Measurements from ENCODE around the gene SSMEM1.
"Not testable (repeated sequence)": the region's sequence is repeated elsewhere in the genome, so short reads cannot be mapped to it uniquely, and the experiment has no call there.

The SSMEM1 gene

GRCh38 chr7:130213828-130214227 lies 6.2 kb downstream of the SSMEM1 start:
- DNase-seq: no peak

GRCh38 chr7:130216025-130216424 lies 8.4 kb downstream of the SSMEM1 start:
- no peak for DNase-seq

GRCh38 chr7:130216750-130217149 lies 9.1 kb downstream of the SSMEM1 start:
- no peak for DNase-seq

GRCh38 chr7:130218806-130219620 lies 11.4 kb downstream of the SSMEM1 start:
- no peak for DNase-seq

- no peak for DNase-seq
Measured at GRCh38 chr7:130219871-130220270, 12.2 kb downstream of the SSMEM1 start.

- DNase-seq: no peak
Measured at GRCh38 chr7:130221746-130222145, 14.1 kb downstream of the SSMEM1 start.

GRCh38 chr7:130223646-130224045 lies 16.0 kb downstream of the SSMEM1 start:
- no peak for DNase-seq

- no peak for DNase-seq
Measured at GRCh38 chr7:130224210-130224609, 16.6 kb downstream of the SSMEM1 start.

- not testable (repeated sequence) for DNase-seq
Measured at GRCh38 chr7:130224923-130225322, 17.3 kb downstream of the SSMEM1 start.

- no peak for DNase-seq
Measured at GRCh38 chr7:130226333-130226732, 18.7 kb downstream of the SSMEM1 start.

GRCh38 chr7:130227883-130228575 lies 20.4 kb downstream of the SSMEM1 start:
- DNase-seq: no peak

- DNase-seq: no peak
Measured at GRCh38 chr7:130228840-130229502, 21.3 kb downstream of the SSMEM1 start.

GRCh38 chr7:130229981-130230380 lies 22.3 kb downstream of the SSMEM1 start:
- not testable (repeated sequence) for DNase-seq

- DNase-seq: no peak
Measured at GRCh38 chr7:130231792-130232191, 24.1 kb downstream of the SSMEM1 start.

- no peak for DNase-seq
Measured at GRCh38 chr7:130232209-130232608, 24.5 kb downstream of the SSMEM1 start.

- DNase-seq: no peak
Measured at GRCh38 chr7:130234078-130234477, 26.4 kb downstream of the SSMEM1 start.

GRCh38 chr7:130236361-130236760 lies 28.7 kb downstream of the SSMEM1 start:
- not testable (repeated sequence) for DNase-seq

- no peak for DNase-seq
Measured at GRCh38 chr7:130240240-130240639, 32.6 kb downstream of the SSMEM1 start.

GRCh38 chr7:130242198-130243014 lies 34.7 kb downstream of the SSMEM1 start:
- DNase-seq: peak; percentile 14 to 64

GRCh38 chr7:130243486-130243885 lies 35.8 kb downstream of the SSMEM1 start:
- peak in 1 of 2 donors; percentile 11 for DNase-seq

- not testable (repeated sequence) for DNase-seq
Measured at GRCh38 chr7:130246491-130246890, 38.8 kb downstream of the SSMEM1 start.

GRCh38 chr7:130248842-130249241 lies 41.2 kb downstream of the SSMEM1 start:
- DNase-seq: not testable (repeated sequence)

- not testable (repeated sequence) for DNase-seq
Measured at GRCh38 chr7:130249626-130250025, 42.0 kb downstream of the SSMEM1 start.

All from inflammatory macrophage treated with lipopolysaccharide for 1 hour (primary cell).